CD4-positive, alpha-beta T cell treated with Interferon gamma for 1 hour (primary cell): Measurements from ENCODE around the gene MAGI2.
"Not testable (repeated sequence)": the region's sequence is repeated elsewhere in the genome, so short reads cannot be mapped to it uniquely, and the experiment has no call there.

Experiments
- DNase-seq: peaks from one replicate; pipeline ENCODE4 v3.0.0-alpha.2; 2020

MAGI2 gene

DNA sequence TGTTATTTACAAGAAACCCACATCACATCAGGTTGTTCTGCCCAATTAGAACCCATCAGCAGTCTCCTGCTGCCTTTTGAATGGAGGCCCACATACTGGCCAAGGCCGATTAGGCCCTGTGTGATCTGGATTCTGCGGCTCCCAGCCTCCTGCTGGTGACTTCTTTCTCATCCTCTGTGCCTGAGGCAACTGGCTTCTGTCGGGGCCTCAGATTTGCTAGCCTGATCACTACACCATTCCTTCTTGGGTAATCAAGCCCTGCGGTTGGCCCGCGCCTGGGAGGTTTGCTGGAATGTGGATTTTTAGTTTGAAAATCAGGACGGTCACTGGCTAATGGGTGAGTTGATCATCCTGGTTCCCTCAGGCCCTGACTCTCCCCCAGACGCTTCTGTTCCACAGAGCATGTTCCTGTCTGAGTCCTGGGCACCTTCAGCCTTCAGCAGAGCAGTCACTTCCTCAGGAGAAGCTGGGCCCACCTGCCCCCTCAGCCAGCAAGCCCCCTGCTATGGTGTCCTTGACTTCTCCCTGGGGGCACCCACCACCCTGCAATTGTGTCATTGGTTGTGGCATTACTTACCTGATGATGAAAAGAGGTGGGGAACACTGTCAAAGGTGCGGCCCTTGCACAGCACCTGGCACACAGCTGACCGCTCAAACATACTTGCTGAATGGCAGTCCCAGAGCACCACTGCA lies 1447.3 kb downstream of the MAGI2 start:
- no peak for DNase-seq

DNA sequence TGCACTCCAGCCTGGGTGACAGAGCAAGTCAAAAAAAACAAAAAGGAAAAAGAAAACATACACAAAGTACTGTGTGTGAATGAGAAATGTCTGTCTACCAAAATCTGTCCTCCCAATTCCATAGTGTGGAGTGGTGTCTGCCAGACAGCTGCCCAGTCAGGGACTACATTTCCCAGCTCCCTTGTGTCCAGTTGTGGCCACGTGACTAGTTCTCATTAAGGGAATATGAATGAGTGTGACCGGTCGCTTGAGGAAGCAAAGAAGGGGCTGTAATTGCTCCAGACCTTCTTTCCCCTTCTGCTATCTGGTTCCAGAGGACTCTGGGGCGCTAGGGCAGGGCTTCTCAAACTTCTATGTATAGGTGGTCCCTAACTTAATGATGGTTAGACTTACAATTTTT lies 1450.8 kb downstream of the MAGI2 start:
- no peak for DNase-seq

DNA sequence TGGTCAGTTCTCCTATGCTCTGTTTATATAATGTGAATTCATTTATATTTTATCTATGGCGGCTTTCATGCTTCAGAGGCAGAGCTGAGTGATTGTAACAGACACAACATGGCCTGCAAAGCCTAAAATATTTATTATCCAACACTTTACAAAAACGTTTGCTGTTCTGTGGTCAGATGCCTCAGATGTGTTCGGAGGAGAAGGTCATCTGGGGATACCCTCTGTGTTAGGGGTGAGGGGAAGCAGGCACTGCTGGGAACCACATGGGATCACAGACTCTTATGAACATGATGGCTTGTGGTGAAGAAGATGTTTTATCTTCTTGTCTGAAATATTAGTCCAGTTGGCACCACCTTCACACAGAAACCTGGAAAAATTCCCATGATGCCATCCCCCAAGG lies 1451.4 kb downstream of the MAGI2 start:
- DNase-seq = no peak

DNA sequence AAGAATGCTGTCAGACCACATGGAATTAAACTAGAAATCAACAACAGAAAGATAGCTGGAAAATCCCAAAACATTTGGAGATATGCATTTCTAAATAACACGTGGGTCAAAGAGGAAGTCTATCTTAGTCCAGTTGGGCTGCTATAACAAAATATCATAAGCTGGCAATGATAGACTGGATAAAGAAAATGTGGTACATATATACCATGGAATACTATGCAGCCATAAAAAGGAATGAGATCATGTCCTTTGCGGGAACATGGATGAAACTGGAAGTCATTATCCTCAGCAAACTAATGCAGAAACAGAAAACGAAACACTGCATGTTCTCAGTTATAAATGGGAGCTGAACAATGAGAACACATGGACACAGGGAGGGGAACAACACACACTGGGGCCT lies 1454.3 kb downstream of the MAGI2 start:
- DNase-seq = not testable (repeated sequence)

DNA sequence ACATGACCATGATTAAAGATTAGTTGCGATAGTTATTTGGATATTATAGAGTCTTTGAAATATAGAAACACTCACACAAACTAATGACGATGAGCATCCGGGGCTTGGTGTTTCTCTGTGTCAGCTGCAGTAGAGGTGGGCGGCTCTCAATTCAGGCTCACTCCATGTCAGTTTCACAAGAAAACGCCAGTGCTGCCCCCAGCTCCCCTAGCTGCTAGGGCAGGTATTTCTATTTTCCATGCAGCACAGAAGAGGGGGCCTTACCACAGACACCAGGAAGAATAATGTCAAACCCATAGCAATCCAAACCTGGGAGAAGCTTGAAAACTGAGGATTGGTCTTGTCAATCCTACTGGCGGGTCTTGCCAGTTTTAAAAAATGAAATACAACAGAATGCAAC lies 1457.8 kb downstream of the MAGI2 start:
- no peak for DNase-seq

DNA sequence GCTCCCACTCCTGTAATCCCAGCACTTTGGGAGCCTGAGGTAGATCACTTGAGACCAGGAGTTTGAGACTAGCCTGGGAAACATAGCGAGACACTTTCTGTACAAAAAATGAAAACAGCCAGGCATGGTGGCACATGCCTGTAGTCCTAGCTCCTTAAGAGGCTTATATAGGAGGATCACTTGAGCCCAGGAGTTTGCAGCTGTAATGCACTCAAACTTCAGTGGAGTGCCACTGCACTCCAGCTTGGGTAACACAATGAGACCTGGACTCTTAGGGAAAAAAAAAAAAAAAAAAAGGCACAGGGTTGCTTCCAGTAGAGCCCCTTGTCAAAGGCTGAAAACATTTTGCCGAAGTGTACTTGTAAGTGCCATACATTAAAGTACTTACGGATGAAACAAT lies 1459.6 kb downstream of the MAGI2 start:
- no peak for DNase-seq

DNA sequence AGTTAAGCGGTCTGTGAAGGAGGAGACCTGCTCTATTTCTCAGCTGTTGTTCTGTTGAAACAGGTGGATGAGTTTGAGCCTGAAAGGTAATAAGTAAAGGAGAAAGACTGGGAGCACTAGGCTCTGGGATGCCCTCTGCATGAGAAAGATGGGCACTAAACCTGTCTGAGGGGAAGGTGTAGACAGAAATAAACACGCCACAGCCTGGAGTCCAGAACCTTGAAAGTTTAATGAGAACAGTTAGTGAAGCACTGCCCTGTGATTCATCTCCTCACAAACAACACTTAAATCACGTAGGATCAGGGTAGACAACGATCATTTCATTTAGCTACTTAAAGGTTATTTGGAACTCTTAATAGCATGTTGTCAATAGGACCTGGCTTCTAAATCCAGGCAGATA lies 1461.8 kb downstream of the MAGI2 start:
- DNase-seq = no peak

DNA sequence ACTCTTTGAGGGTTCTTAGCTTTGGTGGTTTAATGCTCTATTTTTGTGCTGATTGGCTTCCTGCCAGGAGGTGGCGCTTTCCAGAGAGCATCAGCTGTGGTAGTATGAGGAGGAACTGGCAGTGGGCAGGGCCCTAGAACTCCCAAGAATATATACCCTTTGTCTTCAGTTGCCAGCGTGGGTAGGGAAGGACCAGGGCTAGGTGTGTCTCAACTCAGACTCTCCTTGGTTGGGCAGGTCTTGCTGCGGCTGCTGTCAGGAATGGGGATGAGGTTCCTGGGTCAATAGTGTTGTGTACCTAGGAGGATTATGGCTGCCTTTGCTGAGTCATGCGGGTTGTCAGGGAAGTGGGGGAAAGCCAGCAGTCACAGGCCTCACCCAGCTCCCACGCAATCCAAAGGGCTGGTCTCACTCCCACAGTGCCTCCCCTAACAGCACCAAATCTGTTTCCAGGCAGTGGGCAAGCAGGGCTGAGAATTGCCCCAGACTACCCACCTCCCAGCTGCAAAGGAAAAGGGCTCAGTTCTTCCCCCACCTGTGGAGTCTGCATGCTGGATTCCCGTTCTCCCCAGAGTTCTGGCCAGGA lies 1463.4 kb downstream of the MAGI2 start:
- no peak for DNase-seq

DNA sequence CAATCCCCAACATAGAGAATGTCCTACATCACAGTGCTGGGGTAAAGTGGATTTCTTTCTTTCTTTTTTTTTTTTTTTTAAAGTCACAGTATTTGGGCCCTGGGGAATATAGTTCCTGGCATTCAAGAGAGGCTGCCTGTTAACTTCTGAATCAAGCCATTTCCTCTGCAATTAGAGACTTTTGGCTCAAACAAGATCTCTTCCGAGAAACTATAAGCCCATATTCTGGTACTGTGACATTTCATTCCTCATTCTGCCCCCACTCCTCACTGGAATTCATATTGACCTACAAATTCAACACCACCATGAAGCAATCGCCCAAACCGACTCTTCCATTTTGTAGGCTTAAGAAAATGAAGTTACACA lies 1467.5 kb downstream of the MAGI2 start:
- no peak for DNase-seq

DNA sequence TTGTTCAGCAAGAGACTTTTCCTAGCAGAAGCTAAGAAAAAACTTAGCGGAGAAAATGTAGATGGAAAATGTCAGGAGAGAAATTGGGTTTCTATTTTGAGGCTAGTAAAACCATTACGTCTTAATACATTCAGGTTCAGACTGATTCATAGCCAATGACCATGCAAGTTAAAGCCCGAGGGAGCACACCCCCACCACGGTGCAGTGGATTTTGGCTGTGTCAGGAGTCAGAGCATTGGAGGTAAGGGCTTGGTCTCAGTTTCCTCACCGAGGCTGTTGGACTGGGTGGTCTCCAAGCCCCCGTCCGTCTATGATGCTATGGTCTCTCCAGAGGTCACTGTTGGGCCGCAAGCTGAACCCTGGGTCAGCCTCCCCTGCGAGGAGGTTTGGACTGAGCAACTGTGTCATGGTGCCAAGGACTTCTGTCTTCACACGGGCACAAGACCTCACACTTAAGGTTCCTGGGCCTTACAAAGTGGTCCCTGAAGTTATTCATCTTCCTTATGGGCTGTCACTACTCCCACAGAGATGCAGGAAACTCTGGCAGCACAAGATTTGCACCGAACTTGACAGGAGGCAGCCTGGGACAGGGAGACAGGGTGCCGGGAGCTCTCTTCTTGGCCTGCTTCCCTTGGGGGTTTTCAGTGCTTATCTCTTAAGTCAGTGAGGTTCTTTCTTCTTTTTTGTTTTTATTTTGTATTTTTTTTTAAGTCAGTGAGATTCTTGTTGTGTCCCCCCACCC lies 1468.1 kb downstream of the MAGI2 start:
- DNase-seq = no peak

DNA sequence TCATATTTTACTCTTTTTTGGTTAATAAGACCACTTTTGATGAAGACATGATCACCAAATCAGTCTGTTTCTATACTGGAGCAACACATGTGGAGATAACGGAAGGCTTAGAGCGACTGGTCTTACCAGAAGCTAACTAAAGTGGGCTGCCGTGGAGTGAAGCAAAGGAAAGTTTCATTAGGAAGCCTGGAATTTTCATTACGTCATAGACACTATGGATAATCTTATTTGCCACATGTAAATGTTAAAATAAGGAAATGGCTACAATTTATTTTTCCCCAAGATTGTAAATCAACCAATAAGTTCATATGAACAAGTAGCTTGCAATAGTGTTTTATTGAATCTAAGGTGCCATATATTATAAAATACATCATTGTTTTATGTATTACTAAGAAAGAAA lies 1469.5 kb downstream of the MAGI2 start:
- no peak for DNase-seq

DNA sequence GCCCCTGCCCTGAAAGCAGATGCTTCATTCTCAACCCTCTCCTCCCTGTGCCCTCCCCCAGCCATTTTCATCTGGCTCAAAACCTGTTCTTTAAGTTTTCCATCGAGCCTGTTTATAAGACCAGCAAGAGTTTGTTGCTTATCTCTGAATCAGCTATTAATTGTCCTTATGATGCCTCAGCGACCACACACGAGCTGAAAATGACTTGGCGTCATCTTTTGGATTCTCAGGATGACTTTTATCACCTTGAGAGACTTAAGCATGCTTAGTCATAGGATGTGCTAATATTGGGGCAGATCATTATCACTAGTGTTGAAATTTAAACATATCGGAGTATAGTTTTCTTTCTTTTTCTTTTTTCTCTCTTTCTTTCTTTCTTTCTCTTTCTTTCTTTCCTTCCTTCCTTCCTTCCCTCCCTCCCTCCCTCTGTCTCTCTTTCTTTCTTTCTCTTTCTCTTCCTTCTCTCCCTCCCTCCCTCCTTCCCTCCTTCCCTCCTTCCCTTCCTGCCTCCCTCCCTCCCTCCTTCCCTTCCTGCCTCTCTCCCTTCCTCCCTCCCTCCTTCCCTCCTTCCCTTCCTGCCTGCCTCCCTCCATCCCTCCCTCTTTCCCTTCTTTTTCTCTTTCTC lies 1470.4 kb downstream of the MAGI2 start:
- DNase-seq = no peak

DNA sequence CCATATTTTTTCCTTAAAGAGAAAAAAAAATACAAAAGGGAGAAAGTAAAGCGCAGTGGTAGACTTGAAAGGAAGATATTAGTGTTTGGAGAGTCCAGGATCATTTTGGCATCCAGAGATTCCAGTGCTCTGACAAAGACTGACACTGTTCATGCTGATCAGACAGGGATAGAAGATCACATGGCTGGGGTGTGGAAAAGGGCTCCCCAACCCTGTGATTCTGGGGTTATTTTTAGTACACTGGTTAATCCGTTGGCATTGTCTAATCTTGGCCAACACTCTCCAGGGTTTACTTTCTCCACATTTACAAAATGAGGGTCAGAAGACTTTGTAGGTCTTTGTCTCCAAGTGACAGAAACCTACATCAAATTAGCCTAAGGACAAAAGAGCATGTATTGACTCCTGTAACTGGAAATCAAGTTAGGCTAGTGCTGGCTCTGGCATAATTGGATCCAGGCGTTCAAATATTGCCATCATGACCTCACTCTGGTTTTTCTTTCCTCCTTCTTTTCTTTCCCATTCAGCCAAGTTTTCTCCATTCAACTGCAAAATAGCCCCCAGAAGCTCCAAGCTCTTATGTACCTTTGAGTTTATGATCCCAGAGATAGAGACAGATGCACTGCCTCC lies 1473.3 kb downstream of the MAGI2 start:
- DNase-seq = no peak

DNA sequence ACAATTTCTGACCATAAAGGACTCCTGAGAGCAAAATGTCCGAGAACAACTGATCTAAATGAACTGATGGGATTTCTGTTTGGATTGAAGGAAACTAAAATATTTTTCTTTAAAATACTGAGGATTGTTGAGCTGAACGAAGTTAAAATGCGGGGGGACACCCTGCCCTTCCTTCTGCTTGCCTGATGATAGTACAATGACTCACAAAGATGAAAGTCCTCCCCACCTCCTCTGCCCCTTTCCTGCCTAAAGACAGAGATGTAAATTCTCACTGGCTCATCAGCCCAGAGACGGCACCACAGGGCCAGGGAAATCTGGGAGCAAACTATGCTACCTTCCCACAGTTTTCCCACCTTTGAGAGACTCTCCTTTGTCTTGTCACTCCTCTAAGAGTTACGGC lies 1474.2 kb downstream of the MAGI2 start:
- DNase-seq = no peak

DNA sequence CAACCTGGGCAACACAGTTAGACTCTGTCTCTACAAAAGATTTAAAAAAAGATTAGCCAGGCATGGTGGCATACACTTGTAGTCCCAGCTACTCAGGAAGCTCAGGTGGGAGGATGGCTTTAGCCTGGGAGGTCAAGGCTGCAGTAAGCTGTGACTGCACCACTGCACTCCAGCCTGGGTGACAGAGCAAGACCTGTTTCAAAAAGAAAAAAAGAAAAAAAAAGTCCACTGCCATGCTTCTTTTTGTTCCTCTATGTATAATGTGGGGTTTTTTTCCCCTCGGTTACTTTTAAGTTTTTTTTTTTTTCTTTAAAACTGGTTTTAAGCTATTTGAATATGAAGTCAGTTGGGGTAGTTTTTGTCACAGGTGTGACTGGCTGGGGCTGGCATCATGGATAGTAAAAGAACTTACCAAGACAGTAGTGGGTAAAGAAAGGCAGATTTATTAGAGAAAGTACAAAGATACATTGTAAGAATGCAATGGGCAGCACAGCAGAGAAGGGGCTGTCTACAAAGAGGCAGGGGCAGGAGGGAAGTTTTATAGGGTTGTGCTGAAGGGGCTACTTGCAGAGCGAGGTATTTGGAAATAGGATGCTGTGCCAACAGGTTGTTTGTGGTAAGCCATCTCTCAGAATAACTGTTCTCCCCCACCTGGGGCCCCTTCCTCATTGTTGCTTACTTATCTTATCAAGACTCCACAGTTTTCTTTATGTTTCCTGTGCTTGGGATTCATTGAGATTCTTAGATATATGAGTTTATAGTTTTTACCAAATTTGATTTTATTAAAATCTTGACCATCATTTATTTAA lies 1477.6 kb downstream of the MAGI2 start:
- no peak for DNase-seq

DNA sequence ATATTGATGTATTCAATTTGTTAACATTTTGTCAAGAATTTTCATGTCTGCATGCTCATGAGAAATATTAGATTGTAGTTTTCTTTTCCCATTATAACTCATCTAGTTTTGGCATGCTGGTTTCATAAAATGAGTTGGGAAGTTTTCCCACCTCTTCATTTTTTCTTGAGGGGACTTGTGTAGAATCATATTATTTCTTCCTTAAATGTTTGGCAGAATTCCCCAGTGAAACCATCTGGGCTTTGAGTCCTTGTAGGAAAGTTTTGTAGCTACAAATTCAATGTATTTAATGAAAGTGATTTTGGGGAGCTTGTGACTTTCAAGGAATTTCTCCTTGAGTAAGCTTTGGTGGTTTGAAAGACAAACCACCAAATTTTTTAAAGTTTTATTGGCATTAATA lies 1481.7 kb downstream of the MAGI2 start:
- DNase-seq = no peak

DNA sequence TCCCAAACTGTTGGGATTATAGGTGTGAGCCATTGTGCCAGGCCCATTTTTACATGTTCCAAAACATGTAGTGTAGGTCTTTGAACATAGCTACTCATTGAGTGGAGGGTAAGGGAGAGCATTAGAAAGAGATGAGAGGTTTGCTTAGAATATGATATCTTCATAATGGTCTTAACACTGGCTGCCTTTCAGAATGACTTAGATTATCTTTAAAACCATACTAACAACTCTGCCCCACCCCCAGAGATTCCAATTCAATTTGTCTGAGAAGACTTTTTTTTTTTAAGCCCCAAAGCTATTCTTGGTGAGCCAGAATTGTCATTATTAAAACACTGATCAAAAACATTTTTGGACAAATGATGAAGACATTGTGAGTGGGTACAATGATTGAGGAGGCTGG lies 1486.0 kb downstream of the MAGI2 start:
- DNase-seq = no peak
